ENCODE results near the gene ARHGAP26.

Gene ARHGAP26

DNA sequence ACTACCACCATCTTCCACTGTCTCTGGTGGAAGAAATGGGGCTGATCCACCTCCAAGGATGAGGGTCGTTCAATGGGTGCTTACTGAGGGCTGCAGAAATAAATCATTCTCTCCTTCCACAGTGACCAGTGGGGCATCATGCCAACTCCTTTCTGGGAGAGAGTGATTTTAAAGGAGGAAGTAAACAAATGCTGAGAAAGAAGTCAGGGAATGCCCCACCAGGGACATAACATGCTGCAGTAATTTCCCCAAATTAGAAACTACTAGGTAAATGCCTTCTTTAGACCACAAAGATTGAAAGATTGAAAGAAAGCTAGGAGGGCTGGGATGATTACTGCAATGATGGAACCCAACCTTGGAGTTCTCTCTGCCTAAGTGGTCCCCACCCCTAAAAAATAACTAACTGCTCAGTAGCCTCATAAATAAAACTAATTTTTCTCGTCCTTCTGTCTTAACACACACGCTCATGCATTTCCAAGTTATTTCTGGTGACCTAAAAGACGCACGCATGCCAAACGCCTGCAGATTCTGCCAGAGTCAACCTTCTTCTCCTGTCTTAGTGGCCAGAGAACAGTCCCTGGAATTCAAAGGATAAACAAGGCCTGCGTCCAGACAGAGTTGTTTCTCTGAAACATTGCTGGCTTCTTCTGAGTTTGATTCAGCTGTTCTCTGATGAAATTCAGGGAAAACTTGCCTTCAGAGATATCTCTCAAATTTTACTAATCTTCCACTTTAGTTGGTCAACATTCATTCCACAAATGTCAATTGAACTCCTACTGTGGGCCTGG, 383.3 kb downstream of the ARHGAP26 start:
- DNase-seq = no peak

DNA sequence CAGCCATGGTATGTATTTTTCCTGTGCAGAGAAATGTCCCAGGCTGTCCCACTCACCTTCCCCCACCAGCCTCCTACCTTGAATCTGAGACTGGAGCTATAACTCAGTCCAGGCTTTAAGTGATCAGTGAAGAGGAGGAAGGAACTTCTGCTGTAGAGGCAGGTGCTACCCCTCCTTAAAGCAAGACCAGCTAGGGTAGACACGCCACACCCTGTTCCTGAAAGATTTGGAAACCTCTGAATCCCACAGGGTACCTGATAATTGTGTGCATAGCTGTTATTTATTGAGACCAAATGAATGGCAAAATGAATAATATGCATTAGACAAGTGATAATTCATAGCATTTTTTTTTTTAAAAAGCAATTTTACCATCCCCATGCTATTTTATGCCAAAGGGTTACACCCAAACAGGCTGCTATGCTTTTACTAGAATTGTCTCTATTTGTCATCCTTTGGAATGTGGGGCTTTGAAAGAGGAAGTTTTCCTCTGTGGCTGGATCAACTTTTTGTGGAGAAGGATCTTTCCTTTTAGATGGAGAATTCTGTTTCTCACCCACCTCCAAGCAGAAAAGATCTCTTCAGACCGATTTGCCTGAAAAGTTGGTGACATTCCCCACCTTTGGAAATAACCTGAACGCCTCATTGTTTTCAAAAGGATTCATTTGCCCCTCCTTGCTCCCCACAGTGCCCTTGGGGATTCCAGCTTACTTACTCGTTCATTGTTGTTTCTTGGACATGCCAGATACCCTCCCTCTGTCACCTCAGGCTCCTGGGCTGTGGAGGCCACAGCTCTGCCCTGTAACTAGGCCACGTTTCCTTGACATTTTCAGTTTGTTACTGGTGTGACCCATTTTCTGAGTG, 384.6 kb downstream of the ARHGAP26 start:
- no peak for DNase-seq

DNA sequence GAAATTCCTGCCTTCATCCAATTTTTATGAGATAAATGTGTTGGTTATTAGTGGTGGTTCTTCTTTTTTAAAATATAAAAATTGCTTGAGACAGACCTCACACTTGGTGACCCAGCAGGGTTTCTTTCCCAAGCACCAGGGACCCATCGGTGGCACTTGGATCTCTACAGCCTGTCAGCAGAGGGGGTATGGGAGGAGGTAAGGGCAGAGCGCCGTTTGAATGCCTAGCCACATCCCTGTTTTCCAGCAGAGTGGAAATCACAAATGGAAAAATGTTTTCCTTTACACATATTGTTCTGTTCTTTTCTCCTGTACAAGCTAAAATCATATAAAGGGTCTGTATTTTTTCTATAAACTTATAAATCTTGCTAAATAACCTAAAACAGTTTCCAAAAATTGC, 385.3 kb downstream of the ARHGAP26 start:
- DNase-seq = no peak

DNA sequence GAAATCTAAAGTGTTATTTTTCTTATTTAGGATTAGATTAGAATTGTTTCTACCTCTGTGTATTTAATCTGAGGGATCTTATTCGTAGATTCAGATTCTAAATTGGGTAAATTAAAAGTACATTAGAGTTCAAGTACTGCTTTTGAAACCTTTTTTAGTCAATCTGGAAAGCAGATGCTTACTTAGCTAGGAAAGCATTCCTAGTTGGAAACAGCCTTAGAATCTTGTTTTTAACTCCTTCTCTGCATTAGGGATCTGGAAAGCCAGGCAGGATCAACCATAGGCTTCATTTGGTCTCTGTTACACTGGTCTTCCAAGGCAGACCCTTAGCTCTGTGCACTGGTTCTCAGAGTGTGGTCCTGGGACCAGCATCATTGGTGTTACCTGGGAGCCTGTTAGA, 385.9 kb downstream of the ARHGAP26 start:
- no peak for DNase-seq

DNA sequence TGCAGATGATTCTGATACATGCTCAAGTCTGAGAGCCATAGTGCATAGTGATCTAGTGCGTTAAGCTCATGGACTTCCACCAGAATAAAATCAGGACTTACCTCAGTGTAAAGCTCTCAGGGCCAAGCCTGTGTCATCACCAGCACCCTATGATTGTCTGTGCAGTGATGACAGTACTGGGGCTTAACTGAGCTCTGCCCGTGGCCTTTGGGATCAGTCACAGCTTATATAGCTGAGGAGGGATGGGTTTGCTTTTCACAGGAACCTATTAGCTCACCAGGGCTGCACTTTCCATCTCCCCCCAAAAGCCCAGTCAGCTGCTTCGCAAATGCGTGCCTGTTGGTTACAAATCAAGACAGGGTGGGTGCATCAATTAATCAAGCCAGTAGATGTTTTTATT, 386.4 kb downstream of the ARHGAP26 start:
- no peak for DNase-seq

DNA sequence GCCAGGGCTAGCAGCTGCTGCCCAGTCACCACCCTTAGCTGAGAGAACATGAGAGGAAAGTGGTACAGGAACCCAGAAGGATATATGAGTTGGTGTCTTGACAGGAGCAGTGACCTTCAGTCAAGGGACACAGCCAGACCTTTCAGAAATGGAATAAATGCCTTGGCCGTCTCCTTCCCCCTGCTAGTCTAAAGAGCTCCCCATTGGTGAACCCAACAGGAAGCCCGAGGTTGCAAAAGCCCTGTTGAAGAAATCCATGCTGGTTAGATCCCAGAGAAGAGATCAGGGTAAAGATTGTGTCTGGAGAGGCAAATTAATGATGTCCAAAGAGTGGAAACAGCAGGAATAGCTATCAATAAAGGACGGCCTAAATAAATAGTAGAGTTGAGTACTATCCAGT, 388.9 kb downstream of the ARHGAP26 start:
- DNase-seq = no peak

DNA sequence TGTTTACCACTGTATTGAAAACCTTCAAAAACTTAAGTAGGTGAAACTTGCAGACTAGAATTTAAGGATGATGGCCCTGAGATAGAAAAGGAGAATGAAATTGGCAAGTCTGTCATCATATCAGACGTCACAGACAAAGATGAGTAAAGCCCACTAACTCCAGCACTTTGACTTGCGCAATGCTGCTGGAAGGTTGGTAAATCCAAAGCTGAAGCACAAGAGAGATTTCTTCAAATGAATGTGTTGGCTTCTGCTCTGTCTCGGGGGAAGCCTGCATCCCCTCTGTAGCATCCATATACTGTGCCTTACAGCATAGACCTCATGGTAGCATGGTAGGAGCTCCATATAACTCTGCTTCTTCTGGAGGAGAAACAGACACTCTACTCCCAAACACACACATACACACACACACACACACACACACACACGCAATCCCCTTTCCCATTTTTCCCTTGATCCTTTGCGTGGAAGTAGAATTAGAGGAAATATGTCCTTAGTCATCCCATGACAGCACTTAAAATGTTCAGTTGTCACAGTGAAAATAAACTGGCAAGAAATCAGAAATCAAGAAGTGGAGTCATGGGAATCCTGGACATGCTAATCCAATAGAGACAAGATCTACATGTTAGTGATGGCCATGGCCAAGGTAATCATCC, 391.8 kb downstream of the ARHGAP26 start:
- DNase-seq = no peak

DNA sequence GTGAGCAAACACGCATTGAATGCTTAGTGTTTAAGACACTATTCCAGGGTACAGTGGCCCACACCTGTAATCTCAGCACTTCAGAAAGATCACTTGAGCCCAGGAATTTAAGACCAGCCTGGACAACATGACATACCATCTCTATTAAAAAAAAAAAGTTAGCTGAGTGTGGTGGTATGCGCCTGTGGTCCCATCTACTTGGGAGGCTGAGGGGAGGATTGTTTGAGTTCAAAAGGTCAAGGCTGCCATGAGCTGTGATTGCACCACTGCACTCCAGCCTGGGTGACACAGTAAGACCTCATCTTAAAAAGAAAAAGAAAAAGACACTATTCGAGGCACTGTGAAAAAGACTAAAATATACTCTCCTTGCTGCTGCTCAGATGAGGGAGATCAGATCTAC, 392.6 kb downstream of the ARHGAP26 start:
- no peak for DNase-seq

DNA sequence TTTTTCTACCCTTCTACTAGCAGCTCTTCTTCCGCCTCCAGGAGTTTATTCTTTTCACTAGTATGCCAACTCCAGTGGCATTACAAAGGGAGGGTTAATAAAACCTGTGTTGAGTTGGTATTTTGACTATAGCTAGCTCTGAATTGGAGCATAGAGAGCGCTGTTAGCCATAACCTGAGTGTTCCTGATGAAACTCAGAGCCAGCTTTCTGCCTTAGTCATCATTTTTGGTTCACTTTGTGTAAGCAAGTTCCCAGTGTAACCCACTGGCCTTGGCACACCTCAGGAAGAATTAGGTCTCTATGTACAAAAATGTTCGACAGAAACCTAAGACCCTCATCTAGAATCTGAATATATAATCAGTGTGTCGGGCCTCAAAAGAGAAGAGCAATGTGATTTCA, 394.4 kb downstream of the ARHGAP26 start:
- no peak for DNase-seq

DNA sequence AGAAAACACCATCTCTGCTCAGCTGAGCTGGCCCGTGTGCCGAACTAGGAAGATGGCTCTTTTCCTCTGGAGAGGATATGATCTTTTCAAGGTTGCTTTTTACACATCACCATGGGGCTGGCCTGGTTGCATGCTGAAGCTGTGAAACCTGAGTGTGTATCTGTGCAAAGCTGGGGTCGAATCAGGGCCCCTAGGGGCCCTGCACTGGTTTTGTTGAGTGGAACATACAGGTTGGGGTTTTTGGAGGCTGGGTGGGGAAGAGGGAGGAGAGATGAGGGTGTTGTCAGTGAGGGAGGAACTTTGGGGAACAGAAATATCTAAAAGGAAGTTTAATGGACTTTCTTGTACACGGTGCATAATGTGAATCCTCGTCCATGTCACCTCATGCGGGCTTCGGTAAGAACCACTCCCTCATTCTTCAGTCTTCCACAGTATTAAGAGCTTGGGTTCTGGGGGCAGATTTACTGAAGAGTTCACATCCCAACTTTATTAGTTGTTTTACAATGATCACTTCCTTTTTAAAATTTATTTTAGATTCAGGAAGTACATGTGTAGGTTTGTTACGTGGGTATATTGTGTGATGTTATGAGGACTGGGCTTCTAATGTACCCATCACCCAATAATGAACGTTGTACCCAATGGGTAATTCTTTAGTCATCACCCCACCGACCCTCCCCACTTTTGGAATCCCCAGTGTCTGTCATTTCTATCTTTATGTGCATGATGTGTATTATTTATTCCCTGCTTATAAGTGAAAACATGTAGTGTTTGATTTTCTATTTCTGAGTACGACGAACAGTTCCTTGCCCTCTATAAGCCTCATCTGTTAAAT, 395.1 kb downstream of the ARHGAP26 start:
- DNase-seq = no peak

DNA sequence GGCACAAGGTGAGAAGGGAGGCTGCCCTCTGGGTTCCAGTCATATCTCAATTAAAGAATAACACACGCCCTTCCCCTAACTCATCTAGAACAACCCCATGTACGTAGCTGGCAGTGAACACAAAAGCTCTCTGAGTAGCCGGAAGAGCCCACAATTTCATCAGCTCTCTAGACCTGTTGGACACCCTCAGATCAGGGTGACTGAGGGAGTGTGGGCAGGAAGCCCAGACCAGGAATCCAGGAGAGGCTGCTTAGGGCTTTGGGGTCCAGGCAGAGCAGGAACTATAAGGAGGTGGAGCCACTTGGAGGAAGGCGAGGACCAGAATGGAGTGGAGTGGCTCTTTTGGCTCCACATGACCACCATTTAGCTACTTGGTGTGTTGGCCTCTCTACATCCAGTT, 395.9 kb downstream of the ARHGAP26 start:
- no peak for DNase-seq

DNA sequence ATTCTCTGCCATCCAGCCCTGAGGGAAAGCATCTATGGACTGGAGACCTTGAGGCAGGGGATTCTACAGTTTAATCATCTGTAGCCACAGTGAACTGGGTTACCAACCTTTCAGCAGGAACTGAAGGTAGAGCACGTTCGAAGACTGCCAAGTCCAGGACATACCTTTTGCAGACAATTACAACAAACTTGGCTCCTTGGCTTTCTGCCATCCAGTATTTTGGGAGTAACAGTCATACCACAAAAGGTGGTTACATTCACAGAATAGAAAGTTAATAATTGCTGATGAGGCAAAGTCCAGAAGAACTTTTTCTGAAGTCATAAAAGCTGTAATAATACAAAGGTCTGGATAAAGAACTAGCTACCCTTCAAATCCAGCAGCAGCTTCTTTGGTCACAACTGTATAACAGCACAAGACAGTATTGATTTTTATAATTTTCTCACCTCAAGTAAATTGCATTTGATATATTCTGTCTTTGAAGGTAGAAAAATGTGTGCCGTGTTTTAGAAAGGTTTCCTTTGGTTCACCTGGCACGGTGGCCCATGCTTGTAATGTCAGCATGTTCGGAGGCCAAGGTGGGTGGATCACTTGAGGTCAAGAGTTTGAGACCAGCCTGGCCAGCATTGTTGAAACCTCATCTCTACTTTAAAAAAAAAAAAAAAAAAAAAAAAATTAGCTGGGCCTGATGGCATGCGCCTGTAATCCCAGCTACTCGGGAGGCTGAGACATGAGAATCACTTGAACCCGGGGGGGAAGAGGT, 396.7 kb downstream of the ARHGAP26 start:
- DNase-seq = no peak

DNA sequence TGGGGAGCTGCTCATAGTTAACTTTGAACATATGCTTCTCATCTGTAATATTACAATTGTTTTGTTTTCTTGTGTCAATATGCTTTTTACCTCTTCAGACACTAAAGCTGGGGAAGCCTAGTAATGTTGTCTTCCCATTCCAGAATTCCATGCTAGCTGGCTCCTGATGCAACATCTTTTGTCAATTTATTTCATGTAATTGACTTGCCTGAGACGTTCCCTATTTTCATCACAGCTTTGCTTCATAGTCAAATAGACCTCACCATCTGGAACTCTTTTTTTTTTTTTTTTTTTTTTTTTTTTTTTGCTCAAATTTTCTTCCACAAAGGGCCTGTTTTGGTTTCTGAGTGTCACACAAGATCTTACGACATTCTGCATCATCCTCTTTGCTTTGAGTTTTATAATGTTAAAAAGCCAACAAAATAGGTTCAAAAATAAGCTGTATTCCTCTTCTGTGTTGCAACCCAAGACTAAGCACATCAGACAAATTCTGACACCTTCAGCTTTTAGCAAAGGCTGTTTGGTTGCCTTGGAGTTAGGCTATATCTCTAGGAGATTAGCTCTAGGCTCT, 398.1 kb downstream of the ARHGAP26 start:
- no peak for DNase-seq

DNA sequence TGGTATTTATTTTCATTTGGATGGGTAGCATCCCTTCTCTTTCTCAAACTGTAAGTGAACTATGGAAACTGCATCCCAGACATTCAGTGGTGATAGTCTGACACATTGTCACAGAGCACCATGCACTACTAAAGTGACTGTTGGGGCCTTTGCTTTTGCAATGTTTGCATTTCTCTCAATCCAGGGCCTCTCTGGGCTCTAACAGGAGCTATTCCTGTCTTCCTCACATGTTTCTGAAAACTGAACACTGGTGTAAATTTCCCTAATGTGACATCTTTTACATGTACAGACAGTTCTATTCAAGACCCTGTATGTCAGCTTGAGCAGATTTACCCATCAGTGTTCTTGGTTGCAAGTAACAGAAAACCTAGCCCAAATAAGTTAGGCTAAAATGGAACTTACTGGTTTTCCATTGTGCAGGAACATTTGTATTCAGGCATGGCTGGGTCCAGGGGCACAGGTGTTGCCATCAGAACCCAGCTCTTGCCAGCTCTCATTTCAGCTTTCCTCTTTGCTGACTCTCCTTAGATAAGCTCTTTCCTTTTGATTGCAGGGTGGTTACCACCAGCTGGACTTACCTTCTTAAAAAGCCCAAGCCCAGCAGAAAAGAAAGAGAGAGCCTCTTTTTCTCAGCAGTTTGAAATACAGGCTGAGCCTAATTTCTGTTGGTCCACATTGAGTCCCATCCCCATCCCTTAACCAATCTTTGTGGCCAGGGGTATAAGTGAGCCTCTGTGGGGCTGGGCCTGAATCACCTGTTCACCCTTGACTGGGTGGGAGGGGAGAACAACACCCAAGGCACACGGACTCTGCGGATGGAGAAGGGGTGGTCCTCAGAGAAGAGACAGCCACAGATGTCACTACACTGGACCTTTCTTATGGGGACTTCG, 399.0 kb downstream of the ARHGAP26 start:
- no peak for DNase-seq

DNA sequence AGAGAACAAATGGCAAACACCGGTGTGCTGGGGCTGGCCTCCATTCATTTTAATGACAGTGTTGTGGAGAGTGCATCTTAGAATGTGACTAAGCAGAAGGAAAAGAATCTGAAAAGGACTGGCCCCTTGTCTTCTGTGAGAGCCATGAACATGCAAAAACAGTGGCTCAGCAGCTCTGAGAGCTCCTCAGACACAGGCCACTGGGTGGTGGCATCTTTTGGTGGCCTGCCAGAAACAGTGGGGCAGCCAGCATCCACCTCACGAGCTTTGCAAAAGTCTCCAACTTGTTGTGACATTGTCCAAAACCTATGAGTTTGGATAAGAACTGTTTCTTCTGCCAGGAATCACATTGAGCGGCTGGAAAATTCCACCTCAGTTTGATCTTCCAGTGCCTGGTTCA, 399.9 kb downstream of the ARHGAP26 start:
- DNase-seq = peak; percentile 16

DNA sequence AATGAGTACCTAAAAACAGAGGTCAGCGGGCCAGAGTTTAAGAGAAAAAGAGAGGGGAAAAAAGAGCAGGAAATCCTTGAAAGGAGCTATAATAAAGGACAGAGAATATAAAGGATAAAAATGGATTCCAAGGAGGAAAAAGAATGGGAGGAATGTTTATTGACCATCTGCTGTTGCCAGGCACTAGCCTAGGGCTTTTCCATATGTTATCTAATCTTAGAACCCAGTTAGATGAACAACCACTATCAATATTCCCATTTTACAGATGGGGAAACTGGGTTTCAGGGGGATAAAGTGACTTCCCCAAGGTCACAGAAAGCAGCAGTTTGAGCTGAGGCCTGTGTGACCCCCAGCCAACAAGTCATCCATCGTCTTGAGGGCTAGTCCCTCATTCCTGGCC, 400.8 kb downstream of the ARHGAP26 start:
- no peak for DNase-seq

DNA sequence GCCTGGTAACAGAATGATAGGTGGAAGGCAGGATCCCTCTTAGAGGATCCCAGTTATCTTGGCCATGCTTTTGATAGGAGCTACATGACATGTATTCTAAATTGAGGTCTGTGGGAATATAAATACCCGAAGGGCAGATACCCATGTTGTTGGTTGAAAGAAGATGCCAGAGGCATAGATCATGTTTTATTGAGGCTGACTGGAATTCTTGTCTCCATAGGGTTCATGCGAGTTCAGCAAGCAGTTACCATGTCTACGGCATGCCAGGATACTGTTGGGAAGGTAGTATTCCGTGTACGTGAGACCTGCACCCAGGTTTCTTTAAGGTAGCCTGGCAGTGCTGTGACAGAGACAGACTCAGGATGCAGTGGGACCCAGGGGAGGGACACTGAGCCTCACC, 402.6 kb downstream of the ARHGAP26 start:
- DNase-seq = no peak

DNA sequence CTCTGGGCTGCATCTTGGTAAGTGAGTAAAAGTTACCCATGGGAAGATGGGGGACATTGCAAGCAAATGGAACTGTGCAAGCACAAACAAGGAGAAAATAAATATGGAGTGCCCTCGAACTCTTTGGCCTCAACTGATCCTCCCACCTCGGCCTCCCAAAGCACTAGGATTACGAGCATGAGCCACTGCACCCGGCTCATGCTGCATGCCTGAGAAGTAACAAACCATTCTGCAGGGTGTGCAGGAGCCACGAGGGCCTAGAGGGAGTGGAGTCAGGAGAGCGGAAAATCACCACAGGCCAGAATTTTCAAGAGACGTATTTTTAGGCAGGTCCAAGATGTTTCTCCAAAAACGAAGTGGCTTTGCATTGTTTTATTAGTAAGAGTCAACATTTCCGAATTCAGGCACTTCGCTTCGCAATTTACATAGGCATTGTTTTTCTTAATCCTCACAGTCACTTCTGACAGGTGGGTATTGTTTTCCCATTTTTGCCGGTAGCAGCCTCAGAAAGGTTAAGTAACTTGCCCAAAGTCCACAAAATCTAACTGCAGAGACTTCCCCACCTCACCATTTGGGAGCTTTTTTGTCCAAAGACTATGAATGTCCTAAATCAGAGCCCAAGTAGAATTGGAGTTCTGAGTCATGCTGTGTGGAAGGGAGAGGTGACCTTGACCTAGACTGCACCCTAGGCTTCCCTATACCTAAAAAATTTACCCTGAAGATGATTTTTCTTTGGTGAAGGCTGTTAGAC, 403.1 kb downstream of the ARHGAP26 start:
- DNase-seq = no peak

DNA sequence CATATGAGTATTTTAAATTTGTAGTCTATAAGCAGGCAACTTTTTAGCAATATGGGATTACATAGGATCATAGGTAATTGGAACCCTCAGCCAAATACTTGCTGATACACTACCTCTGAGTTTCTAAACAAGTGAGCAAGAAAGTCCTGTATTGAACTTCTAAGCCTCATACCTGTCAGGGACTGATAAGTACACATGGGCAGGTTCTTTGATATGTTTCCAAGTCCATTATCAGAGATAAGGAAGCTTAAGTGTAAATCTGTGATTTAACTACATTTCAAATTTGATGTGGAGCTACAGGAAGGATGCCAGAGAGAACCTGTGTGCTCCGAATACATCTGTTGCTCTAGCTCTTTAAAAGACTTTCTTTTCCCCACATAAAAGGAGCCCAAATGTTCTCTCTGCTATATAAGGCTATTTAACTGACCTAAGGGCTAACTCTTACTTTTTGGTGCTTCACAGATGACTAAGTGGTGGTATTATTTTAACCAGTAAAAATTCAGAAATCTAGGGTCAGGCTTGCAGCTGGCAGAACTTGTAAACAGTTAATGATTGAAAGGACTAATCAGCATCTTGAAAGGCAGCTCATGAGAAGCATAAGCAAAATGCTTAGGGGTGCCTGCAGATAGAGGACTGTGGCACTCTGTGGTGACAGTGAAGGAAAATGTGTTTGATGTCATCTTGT, 404.7 kb downstream of the ARHGAP26 start:
- DNase-seq = no peak

Data from hematopoietic multipotent progenitor cell treated with erythropoietin and hydrocortisone succinate and interleukin-3 and kit ligand, for 8 days (in vitro differentiated cells).